ENCODE data around the gene TAAR6. TPM values are rescaled to one million over a fixed set of nuclear protein-coding genes. Genes with fewer than 3 reads are reported as not detected.
A peak's percentile ranks its signal among the peaks of the same experiment; 100 is the strongest.
"Not testable (repeated sequence)": the region's sequence is repeated elsewhere in the genome, so short reads cannot be mapped to it uniquely, and the experiment has no call there.

The TAAR6 gene
- total RNA-seq, 1 experiment from 2014 or later, result not detected

- Histone ChIP-seq H2AFZ (no peak overlapping the region), H3F3A (ENCODE audit: insufficient read depth, low read depth) (no peaks in the 10 kb centered on the region), H4K20me1 (ENCODE audit: insufficient read depth) (no peaks in the 10 kb centered on the region), H3K36me3 (ENCODE audit: low read depth) (no peaks in the 10 kb centered on the region), H3K4me1 (replicated peaks; ENCODE audit: insufficient read depth) (no peaks in the 10 kb centered on the region), H3K9me2 (ENCODE audit: insufficient read depth) (no peaks in the 10 kb centered on the region), H3K4me2 (no peak overlapping the region), H3K27me3 (ENCODE audit: insufficient read depth, low read depth) (no peaks in the 10 kb centered on the region), H3K27ac (no peak overlapping the region), H3K79me2 (ENCODE audit: low read depth) (no peaks in the 10 kb centered on the region), H3K9me3 (ENCODE audit: insufficient read depth, low read depth) (no peaks in the 10 kb centered on the region), H3K4me3 (no peak overlapping the region)
- no peak for DNase-seq
- no peak for TF ChIP-seq CTCF (conservative IDR thresholded peaks at IDR 0.05)
- TF ChIP-seq EZH2 (IDR thresholded peaks at IDR 0.05; ENCODE audit: low read depth), result no peak
- CTCF ChIA-PET, result interaction anchor here (0.5 kb wide), 1 partner anchor 190 kb away, joined by 8 read pairs; no protein-coding TSS in a partner anchor
- POLR2A ChIA-PET (ENCODE audit: unreplicated experiment), result no interaction called here
- intact Hi-C loops (cut with micrococcal nuclease; ENCODE audit: unreplicated experiment), result no loop called here
- BruUV-seq (replicated peaks), result no TSS peak
These were observed 26.1 kb downstream of the TAAR6 start for GRCh38 chr6:132596201-132596600.

GRCh38 chr6:132598473-132598872, 28.4 kb downstream of the TAAR6 start:
- Histone ChIP-seq H3K27me3 (ENCODE audit: insufficient read depth, low read depth) (no peaks in the 10 kb centered on the region), H2AFZ (peak overlapping the region; percentile 32), H3F3A (ENCODE audit: insufficient read depth, low read depth) (no peaks in the 10 kb centered on the region), H3K4me1 (replicated peaks; ENCODE audit: insufficient read depth) (no peaks in the 10 kb centered on the region), H3K79me2 (ENCODE audit: low read depth) (no peaks in the 10 kb centered on the region), H3K36me3 (ENCODE audit: low read depth) (no peaks in the 10 kb centered on the region), H3K27ac (no peak overlapping the region), H3K9me2 (ENCODE audit: insufficient read depth) (no peaks in the 10 kb centered on the region; the same call in 1 of the 2 replicates), H3K4me3 (no peak overlapping the region), H3K9me3 (ENCODE audit: insufficient read depth, low read depth) (no peaks in the 10 kb centered on the region), H4K20me1 (ENCODE audit: insufficient read depth) (no peaks in the 10 kb centered on the region), H3K4me2 (no peak overlapping the region)
- TF ChIP-seq CTCF (conservative IDR thresholded peaks at IDR 0.05) (peak; percentile 52; the same call in 1 of the 2 replicates), EZH2 (IDR thresholded peaks at IDR 0.05; ENCODE audit: low read depth) (no peak)
- ChIA-PET POLR2A (ENCODE audit: unreplicated experiment) (interaction anchor here (0.6 kb wide), 1 partner anchor 12 kb away, joined by 10 read pairs; no protein-coding TSS in a partner anchor), CTCF (no interaction called here)
- no TSS peak for BruUV-seq (replicated peaks)
- DNase-seq, result peak in 1 of 2 experiments; percentile 51
- intact Hi-C loops (cut with micrococcal nuclease; ENCODE audit: unreplicated experiment), result no loop called here

GRCh38 chr6:132600900-132601299, 30.8 kb downstream of the TAAR6 start:
- CTCF ChIA-PET; H3K36me3 ChIP-seq (ENCODE audit: low read depth); H3K9me2 ChIP-seq (ENCODE audit: insufficient read depth); intact Hi-C loops (cut with micrococcal nuclease; ENCODE audit: unreplicated experiment); H4K20me1 ChIP-seq (ENCODE audit: insufficient read depth); H2AFZ ChIP-seq; H3K4me2 ChIP-seq; H3K4me1 ChIP-seq (replicated peaks; ENCODE audit: insufficient read depth); DNase-seq; BruUV-seq (replicated peaks); H3F3A ChIP-seq (ENCODE audit: insufficient read depth, low read depth); H3K4me3 ChIP-seq; POLR2A ChIA-PET (ENCODE audit: unreplicated experiment); H3K9me3 ChIP-seq (ENCODE audit: insufficient read depth, low read depth); H3K27me3 ChIP-seq (ENCODE audit: insufficient read depth, low read depth); H3K79me2 ChIP-seq (ENCODE audit: low read depth); H3K27ac ChIP-seq: not testable (repeated sequence)

- no peaks in the 10 kb centered on the region for H3K9me3 ChIP-seq (ENCODE audit: insufficient read depth, low read depth)
- no peak overlapping the region for H3K4me2 ChIP-seq
- DNase-seq, result no peak
- POLR2A ChIA-PET (ENCODE audit: unreplicated experiment), result interaction anchor here (0.6 kb wide), 1 partner anchor 53 kb away, joined by 3 read pairs; no protein-coding TSS in a partner anchor
- H3K27ac ChIP-seq, result no peak overlapping the region
- H3K79me2 ChIP-seq (ENCODE audit: low read depth), result no peaks in the 10 kb centered on the region
- no peak overlapping the region for H3K4me3 ChIP-seq
- no peaks in the 10 kb centered on the region for H3K36me3 ChIP-seq (ENCODE audit: low read depth)
- BruUV-seq (replicated peaks), result no TSS peak
- no peaks in the 10 kb centered on the region for H3F3A ChIP-seq (ENCODE audit: insufficient read depth, low read depth)
- H3K9me2 ChIP-seq (ENCODE audit: insufficient read depth), result no peaks in the 10 kb centered on the region; the same call in 1 of the 2 replicates
- intact Hi-C loops (cut with micrococcal nuclease; ENCODE audit: unreplicated experiment), result no loop called here
- TF ChIP-seq CTCF (conservative IDR thresholded peaks at IDR 0.05) (no peak), EZH2 (IDR thresholded peaks at IDR 0.05; ENCODE audit: low read depth) (no peak)
- no peaks in the 10 kb centered on the region for H3K4me1 ChIP-seq (replicated peaks; ENCODE audit: insufficient read depth)
- CTCF ChIA-PET, result no interaction called here
- H3K27me3 ChIP-seq (ENCODE audit: insufficient read depth, low read depth), result no peaks in the 10 kb centered on the region
- H4K20me1 ChIP-seq (ENCODE audit: insufficient read depth), result no peaks in the 10 kb centered on the region
- no peak overlapping the region for H2AFZ ChIP-seq
These were observed 34.6 kb downstream of the TAAR6 start for GRCh38 chr6:132604635-132605152.

Measured in PC-9 (cell line).